Measurements from ENCODE around the gene MCM3AP.

- TF ChIP-seq EZH2 (IDR thresholded peaks at IDR 0.05; ENCODE audit: insufficient read depth, poor library complexity, severe bottlenecking) (no peak), EZH2phosphoT487 (IDR thresholded peaks at IDR 0.05; ENCODE audit: insufficient read depth, low read depth) (no peak)
Observed at GRCh38 chr21:46285761-46286647, 593 bp upstream of the MCM3AP start, which contains the start of gene YBEY.
